HG03354 (cell line): ENCODE results near the gene NOG.

Experiments used
- ATAC-seq: cut with Tn5 transposase; IDR thresholded peaks from one replicate; pipeline ENCODE4 v1.9.1; 2021; ENCODE audit warnings: mild to moderate bottlenecking; ENCODE audit not compliant: unreplicated experiment, poor library complexity, severe bottlenecking

The NOG gene

GRCh38 chr17:56595831-56596690, 2.6 kb downstream of the NOG start:
- ATAC-seq, result no peak

GRCh38 chr17:56596691-56597494, 3.4 kb downstream of the NOG start:
- ATAC-seq, result no peak

- no peak for ATAC-seq
These were observed 4.0 kb downstream of the NOG start for GRCh38 chr17:56597495-56597990.

GRCh38 chr17:56598466-56598865, 5.0 kb downstream of the NOG start:
- no peak for ATAC-seq

GRCh38 chr17:56599088-56599487, 5.6 kb downstream of the NOG start:
- no peak for ATAC-seq

GRCh38 chr17:56599566-56599965, 6.1 kb downstream of the NOG start:
- ATAC-seq, result no peak

- no peak for ATAC-seq
These were observed 6.8 kb downstream of the NOG start for GRCh38 chr17:56600256-56600655.

GRCh38 chr17:56601591-56601990, 8.1 kb downstream of the NOG start:
- ATAC-seq, result no peak

- ATAC-seq, result no peak
These were observed 9.0 kb downstream of the NOG start for GRCh38 chr17:56602292-56603130.

GRCh38 chr17:56603486-56604238, 10.2 kb downstream of the NOG start:
- ATAC-seq, result no peak

GRCh38 chr17:56604691-56605290, 11.3 kb downstream of the NOG start:
- ATAC-seq, result no peak

- no peak for ATAC-seq
These were observed 15.4 kb downstream of the NOG start for GRCh38 chr17:56608944-56609343.

- ATAC-seq, result no peak
These were observed 16.8 kb downstream of the NOG start for GRCh38 chr17:56610321-56610720.

- ATAC-seq, result no peak
These were observed 19.6 kb downstream of the NOG start for GRCh38 chr17:56613131-56613530.

- ATAC-seq, result no peak
These were observed 21.0 kb downstream of the NOG start for GRCh38 chr17:56614522-56614921.

- ATAC-seq, result no peak
These were observed 22.7 kb downstream of the NOG start for GRCh38 chr17:56616239-56616638.

- no peak for ATAC-seq
These were observed 29.9 kb downstream of the NOG start for GRCh38 chr17:56623383-56623782.

- ATAC-seq, result no peak
These were observed 30.8 kb downstream of the NOG start for GRCh38 chr17:56624309-56624708.

GRCh38 chr17:56624912-56625311, 31.4 kb downstream of the NOG start:
- ATAC-seq, result no peak
